SK-N-SH (cell line): ENCODE measurements around the gene SPRN. TPM values are rescaled to one million over a fixed set of nuclear protein-coding genes. Genes with fewer than 3 reads are reported as not detected.

ENCODE experiments used
- CTCF ChIA-PET: fragments of 300-600, 350-600 bp; formaldehyde crosslinking; extraction: SDS; loops from one replicate; lab custom pipeline; 2021; lab: Yijun Ruan, JAX
- POLR2A ChIA-PET: fragments of 350-600 bp; sonication (Branson Sonifier 250); formaldehyde crosslinking; extraction: SDS; loops from one replicate; lab custom pipeline; 2020; ENCODE audit warnings: antibody characterized with exemption, inconsistent platforms; lab: Yijun Ruan, JAX
- DNase-seq: peaks from one replicate; pipeline ENCODE4 v3.0.0; 2012
- H2AFZ ChIP-seq: fragments of 200-600 bp; sonication (generic); 2 replicates; pipeline ENCODE4 v1.8.1; 2016; ENCODE audit warnings: antibody characterized with exemption, mild to moderate bottlenecking, low read depth
- H3F3A ChIP-seq: fragments of 200-600 bp; sonication (generic); replicated peaks from 2 replicates; pipeline ENCODE3; 2016; ENCODE audit warnings: antibody characterized with exemption, mild to moderate bottlenecking; ENCODE audit not compliant: insufficient read depth
- H3K27ac ChIP-seq, 2 experiments: fragments of 200-500 bp in 1 of 2; fragments of 200-600 bp in 1 of 2; sonication (Bioruptor generic) in 1 of 2; sonication (generic), shearing (Covaris generic) in 1 of 2; 2 replicates each; pipeline versions ENCODE4 v1.5.1 to v1.6.1; 2014 to 2016; ENCODE audit warnings: low read depth in 2 of 2, inconsistent platforms in 1 of 2, low read length in 1 of 2, mild to moderate bottlenecking in 1 of 2, mixed read lengths in 1 of 2
- H3K27me3 ChIP-seq: fragments of 200-600 bp; sonication (generic), shearing (Covaris generic); 2 replicates; pipeline ENCODE4 v1.6.1; 2016; ENCODE audit warnings: mixed run types; ENCODE audit not compliant: insufficient read depth
- H3K36me3 ChIP-seq, 2 experiments: fragments of 200-500 bp in 1 of 2; fragments of 200-600 bp in 1 of 2; sonication (Bioruptor generic) in 1 of 2; sonication (generic) in 1 of 2; replicated peaks in 1 of 2; 2 replicates each; pipeline versions ENCODE3 to v1.5.1; 2014 to 2016; ENCODE audit warnings: low read length in 1 of 2, mild to moderate bottlenecking in 1 of 2; ENCODE audit not compliant: insufficient read depth in 2 of 2, control insufficient read depth in 1 of 2
- H3K4me1 ChIP-seq, 2 experiments: fragments of 200-500 bp in 1 of 2; fragments of 200-600 bp in 1 of 2; sonication (Bioruptor generic) in 1 of 2; sonication (generic), shearing (Covaris generic) in 1 of 2; 2 replicates each; pipeline versions ENCODE4 v1.5.1 to v1.6.1; 2014 to 2016; ENCODE audit warnings: low read depth in 1 of 2, low read length in 1 of 2, mixed run types in 1 of 2; ENCODE audit not compliant: insufficient read depth in 2 of 2, control insufficient read depth in 1 of 2
- H3K4me2 ChIP-seq: fragments of 200-600 bp; sonication (generic), shearing (Covaris generic); 2 replicates; pipeline ENCODE4 v1.6.1; 2017; ENCODE audit warnings: mixed run types
- H3K4me3 ChIP-seq, 2 experiments: fragments of 200-500 bp in 1 of 2; fragments of 200-600 bp in 1 of 2; sonication (Bioruptor generic) in 1 of 2; sonication (generic), shearing (Covaris generic) in 1 of 2; 2 replicates each; pipeline versions ENCODE4 v1.5.1 to v1.8.1; 2014 to 2016; ENCODE audit warnings: low read depth in 2 of 2, inconsistent platforms in 1 of 2, low read length in 1 of 2, mild to moderate bottlenecking in 1 of 2, mixed read lengths in 1 of 2, moderate library complexity in 1 of 2
- H3K79me2 ChIP-seq: fragments of 200-600 bp; sonication (generic); 2 replicates; pipeline ENCODE4 v1.8.1; 2017; ENCODE audit warnings: mild to moderate bottlenecking; ENCODE audit not compliant: insufficient read depth
- H3K9ac ChIP-seq: fragments of 200-600 bp; sonication (generic); 2 replicates; pipeline ENCODE4 v1.6.1; 2017; ENCODE audit warnings: mixed run types
- H3K9me2 ChIP-seq: fragments of 200-600 bp; sonication (generic); 2 replicates; pipeline ENCODE4 v1.6.1; 2017; ENCODE audit warnings: mixed run types
- H3K9me3 ChIP-seq: fragments of 200-600 bp; sonication (generic); 2 replicates; pipeline ENCODE4 v1.6.1; 2017; ENCODE audit warnings: mixed run types, mild to moderate bottlenecking, moderate library complexity
- H4K20me1 ChIP-seq: fragments of 200-600 bp; sonication (generic); 2 replicates; pipeline ENCODE4 v1.6.1; 2017; ENCODE audit warnings: mild to moderate bottlenecking, mixed run types; ENCODE audit not compliant: insufficient read depth
- CTCF ChIP-seq: fragments of 200-600 bp; sonication (generic); IDR thresholded peaks from 2 replicates; pipeline ENCODE4 v1.6.1; 2017; ENCODE audit warnings: antibody characterized with exemption, mild to moderate bottlenecking, moderate library complexity
- EZH2phosphoT487 ChIP-seq: fragments of 200-600 bp; sonication (generic); IDR thresholded peaks from 2 replicates; pipeline ENCODE4 v1.6.1; 2017; ENCODE audit warnings: low read depth, mixed run types, mild to moderate bottlenecking, antibody characterized with exemption, moderate library complexity, borderline replicate concordance
- FOSL2 ChIP-seq: IDR thresholded peaks from 2 replicates; pipeline ENCODE4 v1.4.0; 2012; ENCODE audit warnings: low read depth, mild to moderate bottlenecking, moderate library complexity, borderline replicate concordance
- FOXJ3 ChIP-seq: sonication (generic); formaldehyde crosslinking; IDR thresholded peaks from 2 replicates; pipeline ENCODE4 v1.5.1; 2020; ENCODE audit warnings: mild to moderate bottlenecking, missing genetic modification reagents
- FOXM1 ChIP-seq: IDR thresholded peaks from 2 replicates; pipeline ENCODE4 v1.4.0; 2012; ENCODE audit warnings: low read depth, mild to moderate bottlenecking
- GABPA ChIP-seq: IDR thresholded peaks from 2 replicates; pipeline ENCODE4 v1.4.0; 2012; ENCODE audit warnings: low read depth, mild to moderate bottlenecking
- IRF3 ChIP-seq: fragments of 150-350 bp; IDR thresholded peaks from 2 replicates; pipeline ENCODE4 v1.6.1; 2016; ENCODE audit warnings: mild to moderate bottlenecking, low read depth, low read length
- NFIC ChIP-seq: IDR thresholded peaks from 2 replicates; pipeline ENCODE4 v1.4.0; 2012; ENCODE audit warnings: borderline replicate concordance
- PBX3 ChIP-seq: IDR thresholded peaks from 2 replicates; pipeline ENCODE4; 2012
- RAD21 ChIP-seq: IDR thresholded peaks from 2 replicates; pipeline ENCODE4 v1.6.1; 2012; ENCODE audit warnings: mild to moderate bottlenecking, low read length
- RCOR1 ChIP-seq: fragments of 150-350 bp; IDR thresholded peaks from 2 replicates; pipeline ENCODE4 v1.6.1; 2017; ENCODE audit warnings: antibody characterized with exemption, low read length
- RFX5 ChIP-seq: IDR thresholded peaks from 2 replicates; pipeline ENCODE4 v1.6.1; 2012; ENCODE audit warnings: mild to moderate bottlenecking, improper control_type of control experiment, low read length
- RXRA ChIP-seq: IDR thresholded peaks from 2 replicates; pipeline ENCODE4 v1.4.0; 2012; ENCODE audit warnings: low read depth, mild to moderate bottlenecking, borderline replicate concordance
- SIN3A ChIP-seq: IDR thresholded peaks from 2 replicates; pipeline ENCODE4 v1.6.1; 2012; ENCODE audit warnings: low read depth, mild to moderate bottlenecking, low read length, moderate library complexity, borderline replicate concordance
- TEAD4 ChIP-seq: IDR thresholded peaks from 2 replicates; pipeline ENCODE4 v1.4.0; 2012; ENCODE audit warnings: mild to moderate bottlenecking, borderline replicate concordance; ENCODE audit not compliant: insufficient read depth
- USF1 ChIP-seq: IDR thresholded peaks from 2 replicates; pipeline ENCODE4 v1.4.0; 2012; ENCODE audit warnings: low read depth, borderline replicate concordance
- YY1 ChIP-seq: IDR thresholded peaks from 2 replicates; pipeline ENCODE4 v1.4.0; 2012; ENCODE audit warnings: low read depth, mild to moderate bottlenecking
- ZBTB33 ChIP-seq: IDR thresholded peaks from 2 replicates; pipeline ENCODE4 v1.4.0; 2012; ENCODE audit warnings: low read depth, borderline replicate concordance
- WGBS: methylation state at CpG from one replicate; pipeline ENCODE4 v1.1.6; 2017; ENCODE audit warnings: low lambda C conversion rate; 5-methylcytosine and 5-hydroxymethylcytosine counted together
- polyA plus RNA-seq, 3 experiments: library from polyadenylated mRNA; depleted of rRNA; stranded (reverse); fragments of >200 nt; gene quantifications; 2 replicates each; pipeline ENCODE4 v1.2.3, GENCODE V29; 2012

Gene SPRN
- polyA plus RNA-seq, 1 of the 3 experiments (the other 2 are of a cell fraction) = 1.2 TPM

GRCh38 chr10:133412381-133412711, 12.1 kb downstream of the SPRN start (continued):
- TF ChIP-seq YY1 (no peak), CTCF (no peak), ZBTB33 (no peak), FOXM1 (no peak), RAD21 (no peak), RCOR1 (no peak)

GRCh38 chr10:133411523-133412380, 12.7 kb downstream of the SPRN start:
- peaks cover 4% of the 10 kb centered on the region for H3F3A ChIP-seq
- ChIA-PET CTCF (interaction anchor here (1.7 kb wide), 1 partner anchor 9 kb away, joined by 4 read pairs; no protein-coding TSS in a partner anchor), POLR2A (no interaction called here)
- H3K79me2 ChIP-seq = peaks cover 70% of the 10 kb centered on the region
- no peak overlapping the region for H2AFZ ChIP-seq
- H3K9me3 ChIP-seq = peaks cover 22% of the 10 kb centered on the region
- H3K4me1 ChIP-seq = no peaks in the 10 kb centered on the region
- no peak overlapping the region for H3K4me3 ChIP-seq
- no peak overlapping the region for H3K4me2 ChIP-seq
- H3K9me2 ChIP-seq = no peaks in the 10 kb centered on the region
- peaks cover 58 to 77% of the 10 kb centered on the region in 2 experiments for H3K36me3 ChIP-seq
- 96% methylated on average over 7 of the region's 7 CpGs for WGBS
- no peak for DNase-seq
- H3K27me3 ChIP-seq = no peaks in the 10 kb centered on the region
- H3K9ac ChIP-seq = no peak overlapping the region
- H4K20me1 ChIP-seq = peaks cover 4% of the 10 kb centered on the region; the same call in 1 of the 2 replicates
- no peak overlapping the region for H3K27ac ChIP-seq
- no peak for TF ChIP-seq TEAD4
- TF ChIP-seq SIN3A = no peak
- TF ChIP-seq YY1 = no peak
- no peak for TF ChIP-seq ZBTB33
- TF ChIP-seq GABPA = no peak
- TF ChIP-seq FOXJ3 (CRISPR knock-in tag) = no peak
- TF ChIP-seq CTCF = no peak
- TF ChIP-seq EZH2phosphoT487 = no peak
- TF ChIP-seq NFIC = no peak
- TF ChIP-seq IRF3 = no peak
- no peak for TF ChIP-seq PBX3
- no peak for TF ChIP-seq RFX5
- TF ChIP-seq RXRA = no peak
- no peak for TF ChIP-seq FOSL2
- TF ChIP-seq USF1 = no peak
